ENCODE measurements around the gene CAMK1D.

The CAMK1D gene

GRCh38 chr10:12638781-12639180, 289.4 kb downstream of the CAMK1D start (continued):
- TF ChIP-seq CSRNP3 (CRISPR knock-in tag; IDR thresholded peaks at IDR 0.05) (no peak), POU6F1 (CRISPR knock-in tag; IDR thresholded peaks at IDR 0.05; ENCODE audit: borderline replicate concordance, low read depth) (no peak), ZC3H10 (CRISPR knock-in tag; IDR thresholded peaks at IDR 0.05) (no peak)

GRCh38 chr10:12639996-12640944, 290.9 kb downstream of the CAMK1D start:
- no peak for TF ChIP-seq CSRNP3 (CRISPR knock-in tag; IDR thresholded peaks at IDR 0.05)
- no peak for TF ChIP-seq POU6F1 (CRISPR knock-in tag; IDR thresholded peaks at IDR 0.05; ENCODE audit: borderline replicate concordance, low read depth)
- TF ChIP-seq ZNF565 (CRISPR knock-in tag; conservative IDR thresholded peaks at IDR 0.05; ENCODE audit: low read depth), result no peak
- no peak for TF ChIP-seq PATZ1 (CRISPR knock-in tag; IDR thresholded peaks at IDR 0.05; ENCODE audit: borderline replicate concordance)
- TF ChIP-seq ISL1 (CRISPR knock-in tag; IDR thresholded peaks at IDR 0.05), result no peak
- TF ChIP-seq ESRRG (CRISPR knock-in tag; IDR thresholded peaks at IDR 0.05), result no peak
- no peak for TF ChIP-seq BACH2 (CRISPR knock-in tag; IDR thresholded peaks at IDR 0.05; ENCODE audit: borderline replicate concordance)
- TF ChIP-seq TCF4 (CRISPR knock-in tag; IDR thresholded peaks at IDR 0.05; ENCODE audit: borderline replicate concordance), result no peak
- TF ChIP-seq TOX (CRISPR knock-in tag; IDR thresholded peaks at IDR 0.05; ENCODE audit: borderline replicate concordance), result no peak
- no peak for TF ChIP-seq GLIS3 (CRISPR knock-in tag; IDR thresholded peaks at IDR 0.05)
- ATAC-seq, result no peak

GRCh38 chr10:12642036-12642435, 292.7 kb downstream of the CAMK1D start:
- ATAC-seq, result no peak
- TF ChIP-seq ZNF8 (CRISPR knock-in tag; IDR thresholded peaks at IDR 0.05), result no peak

GRCh38 chr10:12643279-12643678, 293.9 kb downstream of the CAMK1D start:
- no peak for TF ChIP-seq TOX (CRISPR knock-in tag; IDR thresholded peaks at IDR 0.05; ENCODE audit: borderline replicate concordance)
- no peak for TF ChIP-seq PPARA (CRISPR knock-in tag; IDR thresholded peaks at IDR 0.05; ENCODE audit: borderline replicate concordance)
- TF ChIP-seq CSDC2 (CRISPR knock-in tag; IDR thresholded peaks at IDR 0.05), result no peak
- no peak for TF ChIP-seq RARB (CRISPR knock-in tag; IDR thresholded peaks at IDR 0.05)
- TF ChIP-seq ARNTL (CRISPR knock-in tag; IDR thresholded peaks at IDR 0.05; ENCODE audit: borderline replicate concordance, low read depth), result no peak
- TF ChIP-seq ZNF70 (CRISPR knock-in tag; IDR thresholded peaks at IDR 0.05), result no peak
- TF ChIP-seq CSRNP3 (CRISPR knock-in tag; IDR thresholded peaks at IDR 0.05), result no peak
- no peak for TF ChIP-seq TSHZ2 (CRISPR knock-in tag; IDR thresholded peaks at IDR 0.05)
- TF ChIP-seq TCF4 (CRISPR knock-in tag; IDR thresholded peaks at IDR 0.05; ENCODE audit: borderline replicate concordance), result no peak
- no peak for ATAC-seq

Data from SK-N-SH treated with all-trans-retinoic acid at 6 μM for 48 hours (cell line).